Posterior cingulate gyrus (tissue), 11 donors: ENCODE data around the gene VEGFC.

ENCODE experiments used
- DNase-seq, 10 donors: peaks; one replicate each; pipeline versions ENCODE4 v3.0.0 to v3.0.0-alpha.2; 2020 to 2021; ENCODE audit warnings: mixed read lengths in 3 of 10
- intact Hi-C: fragments of 100-400 bp; cut with DNase I; formaldehyde crosslinking; loops from one replicate; pipeline ENCODE4 v1.15.1; 2023

The VEGFC gene

DNA sequence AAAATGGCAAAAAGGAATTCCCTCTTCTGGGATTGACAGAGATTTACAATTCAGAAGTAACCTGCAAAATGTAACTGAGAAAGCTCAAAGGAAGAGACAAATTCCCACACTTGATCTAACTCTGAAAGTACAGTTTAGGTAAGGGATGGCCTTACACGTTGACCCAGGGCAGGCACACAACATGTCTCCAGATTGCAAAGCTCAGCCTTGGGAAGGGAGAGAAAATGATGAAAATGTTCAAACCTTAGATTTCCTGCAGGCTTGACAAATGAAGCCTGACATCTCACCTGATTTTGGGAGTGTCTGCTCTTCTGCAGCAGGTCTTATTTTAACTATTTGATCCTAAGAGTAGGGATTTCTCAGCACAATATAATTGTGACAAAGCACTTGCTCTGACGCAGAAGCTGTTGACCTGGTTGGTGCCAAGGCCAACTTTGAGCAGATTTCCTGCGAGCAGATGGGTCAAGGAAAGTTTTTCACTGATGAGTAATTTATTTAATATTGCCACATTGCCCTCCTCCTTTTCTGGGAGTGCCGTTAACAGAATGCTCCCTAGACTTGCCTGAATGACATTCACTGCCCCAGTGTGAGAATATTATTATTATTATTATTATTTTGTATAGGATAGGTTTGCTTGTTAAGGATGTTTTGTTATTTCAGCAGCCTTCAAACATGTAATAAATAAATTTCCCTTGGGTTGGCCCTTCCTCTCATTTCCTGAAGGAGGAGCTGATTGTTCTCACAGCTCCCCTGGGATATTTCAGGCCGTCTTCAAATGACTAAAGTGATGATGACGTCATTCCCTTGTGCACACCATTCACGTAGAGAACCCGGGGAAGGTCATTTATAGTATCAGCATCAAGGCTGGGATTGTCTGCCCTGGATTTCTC, 157.1 kb downstream of the VEGFC start:
- DNase-seq: no peak
- intact Hi-C loops: no loop called here
